SKM-1 treated with dmso at 0.1 percent for 144 hours (cell line): ENCODE data around the gene RAX2.

ENCODE experiments used
- DNase-seq: peaks from one replicate; lab custom pipeline; 2025; ENCODE audit not compliant: unreplicated experiment; lab: John Stamatoyannopoulos, UW

Gene RAX2

GRCh38 chr19:3733549-3734309 lies 38.3 kb downstream of the RAX2 start:
- no peak for DNase-seq

GRCh38 chr19:3732108-3732507 lies 39.9 kb downstream of the RAX2 start:
- no peak for DNase-seq

- DNase-seq: no peak
These were observed 41.5 kb downstream of the RAX2 start for GRCh38 chr19:3730457-3730958.

- DNase-seq: no peak
These were observed 46.3 kb downstream of the RAX2 start for GRCh38 chr19:3725640-3726310.

GRCh38 chr19:3725121-3725520 lies 46.9 kb downstream of the RAX2 start:
- no peak for DNase-seq

GRCh38 chr19:3723883-3724282 lies 48.1 kb downstream of the RAX2 start:
- no peak for DNase-seq

GRCh38 chr19:3723110-3723488 lies 48.9 kb downstream of the RAX2 start:
- DNase-seq: no peak

- DNase-seq: no peak
These were observed 49.5 kb downstream of the RAX2 start for GRCh38 chr19:3722443-3723109.

- DNase-seq: no peak
These were observed 50.1 kb downstream of the RAX2 start for GRCh38 chr19:3721887-3722442.

- DNase-seq: peak; percentile 81
These were observed 50.7 kb downstream of the RAX2 start for GRCh38 chr19:3721131-3721886.

- no peak for DNase-seq
These were observed 51.6 kb downstream of the RAX2 start for GRCh38 chr19:3720349-3720917.

- no peak for DNase-seq
These were observed 52.2 kb downstream of the RAX2 start for GRCh38 chr19:3719868-3720267.
